Brain microvascular endothelial cell (primary cell): ENCODE results near the gene IVNS1ABP.

Source experiments
- DNase-seq: peaks from one replicate; pipeline ENCODE4 v3.0.0-alpha.2; 2020
- H3K27ac ChIP-seq: fragments of 250-450 bp; sonication (Bioruptor Pico); 2 replicates; pipeline ENCODE4 v1.5.1; 2020; ENCODE audit warnings: mild to moderate bottlenecking, moderate library complexity
- H3K27me3 ChIP-seq: fragments of 250-450 bp; sonication (Bioruptor Pico); replicated peaks from 2 replicates; pipeline ENCODE4 v1.5.1; 2020; ENCODE audit warnings: mild to moderate bottlenecking
- H3K36me3 ChIP-seq: fragments of 250-450 bp; sonication (Bioruptor Pico); replicated peaks from 2 replicates; pipeline ENCODE4 v1.5.1; 2020; ENCODE audit warnings: mild to moderate bottlenecking
- H3K4me3 ChIP-seq: 2 replicates; pipeline ENCODE4 v1.5.1; 2011; ENCODE audit warnings: low read depth, mild to moderate bottlenecking, control low read depth, low read length, moderate library complexity
- CTCF ChIP-seq: IDR thresholded peaks from 2 replicates; pipeline ENCODE4 v1.5.1; 2011; ENCODE audit warnings: low read depth, mild to moderate bottlenecking, moderate library complexity, low read length, control low read depth, inconsistent platforms; ENCODE audit errors: missing control alignments
- in situ Hi-C: cut with HindIII; loops from 2 replicates; pipeline ENCODE4 v1.10.0; 2017; ENCODE audit warnings: low sequenced_read_pairs, low pct_ligation_motif_present

The IVNS1ABP gene

GRCh38 chr1:185271921-185272320 lies 45.1 kb downstream of the IVNS1ABP start:
- no peak for DNase-seq
- no peak overlapping the region for H3K4me3 ChIP-seq
- in situ Hi-C loops, result no loop called here
- no peaks in the 10 kb centered on the region for H3K27me3 ChIP-seq
- no peaks in the 10 kb centered on the region for H3K36me3 ChIP-seq
- H3K27ac ChIP-seq, result no peak overlapping the region
- TF ChIP-seq CTCF, result no peak

- DNase-seq, result no peak
- Histone ChIP-seq H3K36me3 (no peaks in the 10 kb centered on the region), H3K27me3 (no peaks in the 10 kb centered on the region), H3K27ac (no peak overlapping the region), H3K4me3 (no peak overlapping the region)
- TF ChIP-seq CTCF, result no peak
- in situ Hi-C loops, result no loop called here
Observed at GRCh38 chr1:185268352-185268751, 48.7 kb downstream of the IVNS1ABP start.

- no peak for DNase-seq
- in situ Hi-C loops, result no loop called here
- Histone ChIP-seq H3K36me3 (no peaks in the 10 kb centered on the region), H3K27ac (no peak overlapping the region), H3K4me3 (no peak overlapping the region), H3K27me3 (no peaks in the 10 kb centered on the region)
- TF ChIP-seq CTCF, result no peak
Observed at GRCh38 chr1:185267701-185268100, 49.3 kb downstream of the IVNS1ABP start.

- no peaks in the 10 kb centered on the region for H3K36me3 ChIP-seq
- H3K27ac ChIP-seq, result no peak overlapping the region
- DNase-seq, result no peak
- H3K4me3 ChIP-seq, result no peak overlapping the region
- no peaks in the 10 kb centered on the region for H3K27me3 ChIP-seq
- no peak for TF ChIP-seq CTCF
- in situ Hi-C loops, result no loop called here
Observed at GRCh38 chr1:185267301-185267700, 49.7 kb downstream of the IVNS1ABP start.

- no peak for TF ChIP-seq CTCF
- Histone ChIP-seq H3K4me3 (no peak overlapping the region), H3K27ac (no peak overlapping the region), H3K27me3 (no peaks in the 10 kb centered on the region), H3K36me3 (no peaks in the 10 kb centered on the region)
- no peak for DNase-seq
- in situ Hi-C loops, result no loop called here
Observed at GRCh38 chr1:185265314-185265713, 51.7 kb downstream of the IVNS1ABP start.

GRCh38 chr1:185263780-185264179 lies 53.3 kb downstream of the IVNS1ABP start:
- in situ Hi-C loops, result no loop called here
- H3K27me3 ChIP-seq, result no peaks in the 10 kb centered on the region
- no peak for TF ChIP-seq CTCF
- DNase-seq, result no peak
- no peaks in the 10 kb centered on the region for H3K36me3 ChIP-seq
- no peak overlapping the region for H3K4me3 ChIP-seq
- no peak overlapping the region for H3K27ac ChIP-seq
